Cardiac fibroblast (primary cell): Measurements from ENCODE around the gene KCNA5.

Experiments
- DNase-seq, 2 donors: peaks; one replicate each; pipeline versions ENCODE4 v3.0.0 to v3.0.0-alpha.2; 2010; ENCODE audit warnings: low read depth in 2 of 2
- H3K4me3 ChIP-seq, 2 donors: replicated peaks in 1 of 2; 1 replicate in 1 of 2; 2 replicates in 1 of 2; pipeline ENCODE4 v1.5.1; 2011; ENCODE audit warnings: low read depth in 2 of 2, low read length in 2 of 2, mild to moderate bottlenecking in 2 of 2, moderate library complexity in 1 of 2
- TF ChIP-seq, protein P1 (sequence below): IDR thresholded peaks from one replicate; pipeline ENCODE4 v1.5.1; 2011; ENCODE audit warnings: low read depth, mild to moderate bottlenecking, low read length, inconsistent platforms

KCNA5 gene

GRCh38 chr12:5076761-5077160, 33.1 kb downstream of the KCNA5 start:
- DNase-seq = no peak
- H3K4me3 ChIP-seq = no peak overlapping the region
- TF ChIP-seq, protein P1, sequence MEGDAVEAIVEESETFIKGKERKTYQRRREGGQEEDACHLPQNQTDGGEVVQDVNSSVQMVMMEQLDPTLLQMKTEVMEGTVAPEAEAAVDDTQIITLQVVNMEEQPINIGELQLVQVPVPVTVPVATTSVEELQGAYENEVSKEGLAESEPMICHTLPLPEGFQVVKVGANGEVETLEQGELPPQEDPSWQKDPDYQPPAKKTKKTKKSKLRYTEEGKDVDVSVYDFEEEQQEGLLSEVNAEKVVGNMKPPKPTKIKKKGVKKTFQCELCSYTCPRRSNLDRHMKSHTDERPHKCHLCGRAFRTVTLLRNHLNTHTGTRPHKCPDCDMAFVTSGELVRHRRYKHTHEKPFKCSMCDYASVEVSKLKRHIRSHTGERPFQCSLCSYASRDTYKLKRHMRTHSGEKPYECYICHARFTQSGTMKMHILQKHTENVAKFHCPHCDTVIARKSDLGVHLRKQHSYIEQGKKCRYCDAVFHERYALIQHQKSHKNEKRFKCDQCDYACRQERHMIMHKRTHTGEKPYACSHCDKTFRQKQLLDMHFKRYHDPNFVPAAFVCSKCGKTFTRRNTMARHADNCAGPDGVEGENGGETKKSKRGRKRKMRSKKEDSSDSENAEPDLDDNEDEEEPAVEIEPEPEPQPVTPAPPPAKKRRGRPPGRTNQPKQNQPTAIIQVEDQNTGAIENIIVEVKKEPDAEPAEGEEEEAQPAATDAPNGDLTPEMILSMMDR = no peak

DNA sequence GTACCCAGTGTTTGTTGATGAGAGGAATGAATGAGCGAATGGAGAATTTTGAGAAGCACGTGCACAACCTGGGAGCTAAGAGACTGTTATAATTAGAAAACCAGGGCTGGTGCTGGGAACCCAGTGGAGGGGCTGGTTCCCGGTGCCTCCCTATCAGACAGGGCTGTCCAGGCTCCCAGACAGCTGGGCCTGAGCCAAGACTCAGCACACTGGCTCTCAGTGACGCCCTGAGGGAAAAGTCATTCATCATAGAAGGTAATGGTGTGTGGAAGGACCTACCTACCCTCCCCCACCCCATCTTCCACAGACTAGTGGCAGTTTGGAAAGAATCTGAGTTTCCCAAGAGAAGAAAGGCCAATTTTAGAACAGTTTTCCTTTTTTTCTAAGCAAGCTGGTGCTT, 34.7 kb downstream of the KCNA5 start:
- H3K4me3 ChIP-seq = no peak overlapping the region
- DNase-seq = no peak
- TF ChIP-seq, protein P1 = no peak

DNA sequence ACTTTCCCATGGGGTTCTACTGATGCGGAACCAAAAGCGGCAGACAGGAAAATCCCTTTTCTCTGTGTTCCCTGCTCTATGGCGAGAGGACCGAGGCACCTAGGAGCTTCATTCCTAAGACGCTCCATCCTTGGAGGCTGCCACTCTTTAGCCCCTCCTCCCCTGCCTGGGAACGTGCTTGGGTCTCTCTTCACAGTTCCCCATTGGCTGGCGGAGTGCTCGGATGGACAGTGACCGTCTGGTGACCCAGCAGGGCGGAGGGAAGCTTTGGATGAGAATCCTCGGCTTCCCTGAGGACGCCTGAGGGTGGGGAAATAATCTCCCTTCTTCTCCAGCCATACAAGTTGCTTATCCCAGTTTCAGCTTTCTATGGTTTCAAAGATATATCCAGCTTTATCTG, 37.3 kb downstream of the KCNA5 start:
- no peak overlapping the region for H3K4me3 ChIP-seq
- no peak for DNase-seq
- TF ChIP-seq, protein P1 = no peak

DNA sequence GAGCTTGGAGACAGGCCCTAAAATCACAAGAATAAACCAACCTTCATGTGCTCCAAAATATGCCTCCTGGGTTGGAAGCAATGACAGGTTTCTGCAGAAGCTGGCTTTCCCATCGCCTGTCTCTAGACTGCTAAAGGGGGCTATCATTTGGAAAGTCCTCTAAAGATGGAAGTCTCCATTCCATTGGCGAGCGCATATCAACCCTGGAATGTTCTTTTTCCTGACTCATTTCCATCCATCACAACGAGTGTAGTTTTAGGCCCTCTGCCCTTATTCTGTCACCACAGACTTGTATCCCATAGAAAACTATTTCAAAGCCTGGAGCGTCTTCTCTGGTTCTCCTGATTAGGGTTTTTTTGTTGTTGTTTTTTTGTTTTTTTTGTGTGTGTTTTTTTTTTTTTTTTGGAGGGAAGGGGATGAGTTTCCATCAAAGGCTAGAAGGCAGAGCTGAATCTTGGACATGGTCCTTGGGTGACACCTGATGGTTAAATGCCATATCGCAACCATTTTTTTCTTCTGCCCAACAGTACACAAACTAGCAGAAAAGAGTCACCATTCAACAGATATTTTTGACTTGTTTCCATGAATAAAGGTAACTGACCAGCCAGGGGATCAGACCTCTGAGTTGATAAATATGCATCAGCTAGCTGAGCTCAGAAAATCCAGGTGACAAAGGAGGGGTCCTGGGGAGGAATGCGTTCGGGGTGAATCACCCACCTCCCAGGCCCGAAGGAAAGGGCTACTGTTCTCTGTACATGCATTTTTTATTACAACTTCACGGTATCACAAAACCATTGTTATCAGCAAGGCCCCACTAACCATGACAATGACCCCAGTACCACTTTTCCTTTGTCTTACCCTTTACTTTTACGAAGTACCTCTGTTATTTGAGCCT, 40.5 kb downstream of the KCNA5 start:
- TF ChIP-seq, protein P1 = peak; percentile 57
- H3K4me3 ChIP-seq = no peak overlapping the region
- peak; percentile 68 to 76 for DNase-seq

DNA sequence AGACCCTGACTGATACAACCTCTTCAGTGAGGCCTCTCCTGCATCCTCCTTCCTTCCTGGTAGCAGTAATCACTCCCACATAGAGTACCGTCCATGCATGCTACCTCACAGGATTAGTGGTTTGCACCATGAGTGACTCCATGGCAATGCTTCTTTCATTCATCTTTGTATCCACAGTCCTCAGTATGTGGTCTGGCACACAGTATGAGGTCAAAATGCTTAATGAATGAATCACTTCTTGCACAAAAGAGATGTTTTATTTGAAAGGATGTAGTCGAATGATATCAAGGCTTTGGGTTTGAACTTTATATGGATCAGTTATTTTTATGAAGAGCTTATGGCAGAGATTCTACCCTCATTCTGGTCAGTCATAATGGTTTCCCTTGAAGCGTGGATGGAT, 42.2 kb downstream of the KCNA5 start:
- H3K4me3 ChIP-seq = no peak overlapping the region

DNA sequence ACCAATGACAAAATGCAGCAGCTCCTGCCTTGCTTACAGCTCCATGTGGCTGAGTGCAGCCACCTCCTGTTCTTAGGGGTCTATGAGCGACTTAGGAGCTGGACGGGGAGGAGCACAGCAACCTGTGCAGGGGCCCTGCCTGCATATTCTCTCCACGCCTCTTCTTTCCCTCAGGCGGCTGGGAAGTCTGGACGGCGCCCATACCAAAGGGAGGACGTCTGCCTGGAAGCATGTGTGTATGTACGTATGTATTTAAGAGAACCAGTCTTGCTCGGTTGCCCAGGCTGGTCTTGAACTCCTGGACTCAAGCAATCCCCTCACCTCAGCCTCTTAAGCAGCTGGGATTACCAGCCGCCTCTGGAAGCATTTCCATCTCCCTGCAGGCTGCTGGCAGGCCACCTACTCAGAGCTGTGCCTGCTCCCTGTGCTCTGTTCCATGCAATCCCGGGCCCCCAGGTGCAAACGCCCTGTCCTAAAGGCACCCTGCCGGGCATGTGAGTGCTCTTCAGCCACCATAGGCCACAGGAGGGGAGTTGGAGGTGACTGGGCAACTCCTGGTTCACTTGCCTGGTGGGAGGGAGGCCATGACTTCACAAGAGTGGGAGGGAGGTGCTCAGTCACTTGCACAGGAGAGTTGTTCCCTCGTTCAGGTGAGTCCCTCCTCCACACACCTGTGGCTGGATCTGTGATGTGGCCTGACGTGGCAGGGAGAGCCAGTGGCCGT, 44.3 kb downstream of the KCNA5 start:
- no peak for DNase-seq
- TF ChIP-seq, protein P1 = no peak
- H3K4me3 ChIP-seq = no peak overlapping the region

More for the DNA sequence above, 42.2 kb downstream of the KCNA5 start:
- TF ChIP-seq, protein P1 = no peak
- peak; percentile 71 to 81 for DNase-seq
